Esophagus muscularis mucosa (tissue), 3 donors: ENCODE data around the gene BAHCC1.

Source experiments
- POLR2A ChIP-seq: fragments of 450-650 bp; IDR thresholded peaks from one replicate; pipeline ENCODE4 v1.6.1; 2017; ENCODE audit warnings: antibody characterized with exemption, moderate library complexity, mild to moderate bottlenecking, low read depth
- TF ChIP-seq, protein P1 (sequence below), 3 experiments: fragments of 200-600 bp in 2 of 3; fragments of 450-650 bp in 1 of 3; sonication (generic) in 2 of 3; IDR thresholded peaks; one replicate each; pipeline ENCODE4 v1.5.1; 2017 to 2019; ENCODE audit warnings: antibody characterized with exemption in 3 of 3, mild to moderate bottlenecking in 2 of 3, moderate library complexity in 1 of 3

DNA sequence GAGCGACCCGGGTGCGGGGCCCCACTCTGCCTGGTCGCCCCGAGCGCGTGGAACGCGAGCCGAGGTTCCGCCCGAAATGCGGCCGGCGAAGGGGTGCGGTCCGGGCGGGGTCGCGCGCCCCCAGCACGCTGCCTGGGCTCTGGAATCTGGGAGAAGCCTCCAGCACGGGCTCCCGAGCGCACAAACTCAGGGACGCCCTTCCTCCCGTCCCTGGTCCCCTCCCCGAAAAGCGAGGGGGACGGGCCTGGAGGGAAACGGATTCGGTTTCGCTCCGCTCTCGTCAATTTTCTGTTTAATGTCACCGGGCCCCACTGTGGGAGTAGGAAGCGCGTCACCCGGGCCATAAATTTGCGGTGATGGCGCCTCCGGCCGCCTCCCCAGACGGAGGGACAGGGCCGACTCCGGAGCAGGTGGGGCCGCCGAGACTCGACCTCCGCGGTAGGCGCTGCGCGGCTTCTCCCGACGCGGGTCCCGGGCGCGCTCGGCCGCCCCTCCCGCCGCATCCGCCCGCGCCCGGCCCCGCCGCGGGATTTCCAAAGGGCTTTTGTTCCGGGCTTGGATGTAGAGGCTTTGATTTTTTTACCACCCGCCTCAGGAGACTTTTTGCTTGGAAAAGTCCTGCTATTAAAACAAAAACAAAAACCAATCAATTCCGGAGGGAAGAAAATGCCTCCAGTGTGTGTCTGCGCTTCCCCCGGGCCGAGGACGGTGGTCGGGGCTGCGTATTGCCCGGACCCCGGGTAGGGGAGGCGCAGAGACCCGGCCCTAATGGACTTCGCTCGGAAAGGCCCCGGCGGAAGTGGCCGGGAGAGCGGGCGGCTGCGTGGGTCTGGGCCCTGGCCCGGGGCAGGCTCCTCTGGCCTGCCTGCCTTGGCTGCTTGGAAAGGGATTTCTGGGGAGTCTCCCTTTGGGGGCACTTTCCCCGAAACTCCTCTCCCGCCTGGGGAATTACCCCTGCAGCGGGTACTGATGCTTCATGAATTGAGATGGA, 7.9 kb upstream of the BAHCC1 start:
- TF ChIP-seq POLR2A: no peak
- TF ChIP-seq, protein P1, sequence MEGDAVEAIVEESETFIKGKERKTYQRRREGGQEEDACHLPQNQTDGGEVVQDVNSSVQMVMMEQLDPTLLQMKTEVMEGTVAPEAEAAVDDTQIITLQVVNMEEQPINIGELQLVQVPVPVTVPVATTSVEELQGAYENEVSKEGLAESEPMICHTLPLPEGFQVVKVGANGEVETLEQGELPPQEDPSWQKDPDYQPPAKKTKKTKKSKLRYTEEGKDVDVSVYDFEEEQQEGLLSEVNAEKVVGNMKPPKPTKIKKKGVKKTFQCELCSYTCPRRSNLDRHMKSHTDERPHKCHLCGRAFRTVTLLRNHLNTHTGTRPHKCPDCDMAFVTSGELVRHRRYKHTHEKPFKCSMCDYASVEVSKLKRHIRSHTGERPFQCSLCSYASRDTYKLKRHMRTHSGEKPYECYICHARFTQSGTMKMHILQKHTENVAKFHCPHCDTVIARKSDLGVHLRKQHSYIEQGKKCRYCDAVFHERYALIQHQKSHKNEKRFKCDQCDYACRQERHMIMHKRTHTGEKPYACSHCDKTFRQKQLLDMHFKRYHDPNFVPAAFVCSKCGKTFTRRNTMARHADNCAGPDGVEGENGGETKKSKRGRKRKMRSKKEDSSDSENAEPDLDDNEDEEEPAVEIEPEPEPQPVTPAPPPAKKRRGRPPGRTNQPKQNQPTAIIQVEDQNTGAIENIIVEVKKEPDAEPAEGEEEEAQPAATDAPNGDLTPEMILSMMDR (IDR thresholded peaks at IDR 0.05): no peak
